Activated T-helper 1 cell treated with anti-CD3 and anti-CD28 coated beads, Interleukin-12 subunit alpha, Interleukin-12 subunit beta, Interleukin-2, Interleukin-4 antibody, amounts not matched to agents 30 ng/mL and 10 ng/mL and 1 ng/mL, durations not matched to agents 14 hours and 24 hours and 36 hours (primary cell): Measurements from ENCODE around the gene C10orf105. TPM values are rescaled to one million over a fixed set of nuclear protein-coding genes. Genes with fewer than 3 reads are reported as not detected.

Experiments
- DNase-seq: peaks from one replicate; pipeline ENCODE4 v3.0.0; 2021; ENCODE audit warnings: low spot score
- H3K27ac Mint-ChIP-seq: one replicate; pipeline ENCODE4 v1.8.0; 2021; ENCODE audit warnings: mild to moderate bottlenecking, mixed read lengths
- H3K27me3 Mint-ChIP-seq: one replicate; pipeline ENCODE4 v1.8.0; 2022; ENCODE audit warnings: mild to moderate bottlenecking, moderate library complexity, mixed read lengths; ENCODE audit not compliant: insufficient read depth
- H3K36me3 Mint-ChIP-seq: one replicate; pipeline ENCODE4 v1.8.0; 2021; ENCODE audit warnings: low read depth, mixed read lengths
- H3K4me1 Mint-ChIP-seq: one replicate; pipeline ENCODE4 v1.8.0; 2021; ENCODE audit warnings: low read depth, mixed read lengths
- H3K4me3 Mint-ChIP-seq: one replicate; pipeline ENCODE4 v1.8.0; 2021; ENCODE audit warnings: mild to moderate bottlenecking, moderate library complexity, mixed read lengths
- H3K9me3 Mint-ChIP-seq: one replicate; pipeline ENCODE4 v1.8.0; 2021; ENCODE audit warnings: mixed read lengths
- intact Hi-C: fragments of 100-400 bp; cut with micrococcal nuclease; formaldehyde crosslinking; loops from one replicate; pipeline ENCODE4 v1.15.1; 2024
- total RNA-seq: library from RNA; stranded (reverse); gene quantifications from 2 replicates; pipeline ENCODE4 v1.2.3, GENCODE V29; 2022

C10orf105 gene
- total RNA-seq, 1 donor from 2014 or later = 0.18 TPM

GRCh38 chr10:71739358-71739900 is 19.9 kb upstream of the C10orf105 start:
- peaks cover 96% of the 10 kb centered on the region for H3K4me1 Mint-ChIP-seq
- H3K27ac Mint-ChIP-seq = peak overlapping the region; percentile 62
- H3K4me3 Mint-ChIP-seq = no peak overlapping the region
- intact Hi-C loops = no loop called here
- no peak for DNase-seq
- H3K9me3 Mint-ChIP-seq = peaks cover 10% of the 10 kb centered on the region
- H3K27me3 Mint-ChIP-seq = no peaks in the 10 kb centered on the region
- peaks cover 6% of the 10 kb centered on the region for H3K36me3 Mint-ChIP-seq

- Mint-ChIP-seq H3K9me3 (peaks cover 8% of the 10 kb centered on the region), H3K27me3 (no peaks in the 10 kb centered on the region), H3K4me1 (peaks cover 85% of the 10 kb centered on the region), H3K36me3 (peaks cover 4% of the 10 kb centered on the region), H3K27ac (peak overlapping the region; percentile 94), H3K4me3 (no peak overlapping the region)
- intact Hi-C loops = loop anchor here (1.0 kb wide), 3 partner anchors 10 to 31 kb away; no protein-coding TSS in a partner anchor
- DNase-seq = no peak
These were observed 18.2 kb upstream of the C10orf105 start for GRCh38 chr10:71737834-71738197.

- Mint-ChIP-seq H3K4me1 (peaks cover 85% of the 10 kb centered on the region), H3K4me3 (peak overlapping the region; percentile 16), H3K36me3 (peaks cover 2% of the 10 kb centered on the region), H3K27me3 (no peaks in the 10 kb centered on the region), H3K27ac (peak overlapping the region; percentile 94), H3K9me3 (peaks cover 2% of the 10 kb centered on the region)
- intact Hi-C loops = loop anchor here (1.0 kb wide), 3 partner anchors 11 to 32 kb away; no protein-coding TSS in a partner anchor
- no peak for DNase-seq
These were observed 17.6 kb upstream of the C10orf105 start for GRCh38 chr10:71737001-71737833.

GRCh38 chr10:71736570-71736952 is 17.0 kb upstream of the C10orf105 start:
- H3K36me3 Mint-ChIP-seq = peaks cover 2% of the 10 kb centered on the region
- DNase-seq = no peak
- H3K9me3 Mint-ChIP-seq = no peaks in the 10 kb centered on the region
- intact Hi-C loops = no loop called here
- H3K27ac Mint-ChIP-seq = peak overlapping the region; percentile 94
- H3K27me3 Mint-ChIP-seq = no peaks in the 10 kb centered on the region
- peak overlapping the region; percentile 16 for H3K4me3 Mint-ChIP-seq
- peaks cover 85% of the 10 kb centered on the region for H3K4me1 Mint-ChIP-seq

GRCh38 chr10:71735709-71736569 is 16.4 kb upstream of the C10orf105 start:
- Mint-ChIP-seq H3K4me1 (peaks cover 84% of the 10 kb centered on the region), H3K27ac (peak overlapping the region; percentile 94), H3K27me3 (no peaks in the 10 kb centered on the region), H3K9me3 (no peaks in the 10 kb centered on the region), H3K4me3 (peak overlapping the region; percentile 19), H3K36me3 (peaks cover 2% of the 10 kb centered on the region)
- intact Hi-C loops = no loop called here
- DNase-seq = peak; percentile 38

- Mint-ChIP-seq H3K27me3 (no peaks in the 10 kb centered on the region), H3K27ac (peak overlapping the region; percentile 94), H3K9me3 (no peaks in the 10 kb centered on the region), H3K4me1 (peaks cover 72% of the 10 kb centered on the region), H3K36me3 (peaks cover 2% of the 10 kb centered on the region), H3K4me3 (no peak overlapping the region)
- no peak for DNase-seq
- intact Hi-C loops = no loop called here
These were observed 15.2 kb upstream of the C10orf105 start for GRCh38 chr10:71734797-71735196.

GRCh38 chr10:71731791-71732190 is 12.2 kb upstream of the C10orf105 start:
- DNase-seq = no peak
- Mint-ChIP-seq H3K9me3 (no peaks in the 10 kb centered on the region), H3K4me3 (no peak overlapping the region), H3K27me3 (no peaks in the 10 kb centered on the region), H3K4me1 (peaks cover 71% of the 10 kb centered on the region), H3K27ac (no peak overlapping the region), H3K36me3 (peaks cover 2% of the 10 kb centered on the region)
- intact Hi-C loops = no loop called here

GRCh38 chr10:71729161-71729636 is 9.6 kb upstream of the C10orf105 start:
- no peak for DNase-seq
- intact Hi-C loops = loop anchor here (10.0 kb wide), 1 partner anchor 356 kb away; the partner anchor contains the start of gene SPOCK2
- H3K36me3 Mint-ChIP-seq = peaks cover 2% of the 10 kb centered on the region
- H3K9me3 Mint-ChIP-seq = no peaks in the 10 kb centered on the region
- peak overlapping the region; percentile 99 for H3K27ac Mint-ChIP-seq
- H3K27me3 Mint-ChIP-seq = no peaks in the 10 kb centered on the region
- H3K4me1 Mint-ChIP-seq = peaks cover 68% of the 10 kb centered on the region
- H3K4me3 Mint-ChIP-seq = no peak overlapping the region

GRCh38 chr10:71727738-71728737 is 8.5 kb upstream of the C10orf105 start:
- peaks cover 66% of the 10 kb centered on the region for H3K4me1 Mint-ChIP-seq
- peaks cover 2% of the 10 kb centered on the region for H3K36me3 Mint-ChIP-seq
- H3K27me3 Mint-ChIP-seq = no peaks in the 10 kb centered on the region
- H3K4me3 Mint-ChIP-seq = peak overlapping the region; percentile 59
- peak overlapping the region; percentile 99 for H3K27ac Mint-ChIP-seq
- peak; percentile 51 for DNase-seq
- intact Hi-C loops = loop anchor here (10.0 kb wide), 1 partner anchor 357 kb away; the partner anchor contains the start of gene SPOCK2
- no peaks in the 10 kb centered on the region for H3K9me3 Mint-ChIP-seq

GRCh38 chr10:71727105-71727737 is 7.6 kb upstream of the C10orf105 start:
- no peaks in the 10 kb centered on the region for H3K9me3 Mint-ChIP-seq
- H3K36me3 Mint-ChIP-seq = no peaks in the 10 kb centered on the region
- intact Hi-C loops = loop anchor here (10.0 kb wide), 1 partner anchor 358 kb away; the partner anchor contains the start of gene SPOCK2
- DNase-seq = peak; percentile 43
- H3K27ac Mint-ChIP-seq = peak overlapping the region; percentile 99
- H3K27me3 Mint-ChIP-seq = no peaks in the 10 kb centered on the region
- H3K4me3 Mint-ChIP-seq = peak overlapping the region; percentile 59
- peaks cover 65% of the 10 kb centered on the region for H3K4me1 Mint-ChIP-seq

GRCh38 chr10:71726580-71727104 is 7.1 kb upstream of the C10orf105 start:
- intact Hi-C loops = loop anchor here (1.0 to 10.0 kb wide), 11 partner anchors 11 to 358 kb away; partner anchors contain the start of genes PSAP, SPOCK2 and VSIR
- Mint-ChIP-seq H3K27me3 (no peaks in the 10 kb centered on the region), H3K9me3 (no peaks in the 10 kb centered on the region), H3K4me3 (peak overlapping the region; percentile 59), H3K27ac (peak overlapping the region; percentile 99), H3K36me3 (no peaks in the 10 kb centered on the region), H3K4me1 (peaks cover 60% of the 10 kb centered on the region)
- DNase-seq = peak; percentile 18
